EH (cell line): ENCODE data around the gene ABTB2.
"Not testable (repeated sequence)": the region's sequence is repeated elsewhere in the genome, so short reads cannot be mapped to it uniquely, and the experiment has no call there.

ENCODE experiments used
- DNase-seq: peaks from one replicate; pipeline ENCODE4 v3.0.0-alpha.2; 2015; ENCODE audit warnings: low read depth

ABTB2 gene

GRCh38 chr11:34262531-34263081 lies 95.2 kb downstream of the ABTB2 start:
- no peak for DNase-seq

- DNase-seq, result no peak
Observed at GRCh38 chr11:34261820-34262219, 96.0 kb downstream of the ABTB2 start.

GRCh38 chr11:34261095-34261494 lies 96.7 kb downstream of the ABTB2 start:
- no peak for DNase-seq

GRCh38 chr11:34260072-34260575 lies 97.7 kb downstream of the ABTB2 start:
- no peak for DNase-seq

GRCh38 chr11:34259087-34259486 lies 98.7 kb downstream of the ABTB2 start:
- no peak for DNase-seq

GRCh38 chr11:34256626-34257025 lies 101.2 kb downstream of the ABTB2 start:
- no peak for DNase-seq

- DNase-seq, result no peak
Observed at GRCh38 chr11:34256150-34256549, 101.7 kb downstream of the ABTB2 start.

- no peak for DNase-seq
Observed at GRCh38 chr11:34255101-34255500, 102.7 kb downstream of the ABTB2 start.

GRCh38 chr11:34254011-34254410 lies 103.8 kb downstream of the ABTB2 start:
- DNase-seq, result no peak

GRCh38 chr11:34252651-34253050 lies 105.2 kb downstream of the ABTB2 start:
- DNase-seq, result no peak

- no peak for DNase-seq
Observed at GRCh38 chr11:34252015-34252414, 105.8 kb downstream of the ABTB2 start.

GRCh38 chr11:34251589-34251980 lies 106.2 kb downstream of the ABTB2 start:
- peak; percentile 55 for DNase-seq

GRCh38 chr11:34250732-34251588 lies 106.8 kb downstream of the ABTB2 start:
- DNase-seq, result peak; percentile 65

GRCh38 chr11:34250211-34250610 lies 107.6 kb downstream of the ABTB2 start:
- DNase-seq, result no peak

GRCh38 chr11:34249439-34249838 lies 108.4 kb downstream of the ABTB2 start:
- DNase-seq, result no peak

- DNase-seq, result not testable (repeated sequence)
Observed at GRCh38 chr11:34246511-34246910, 111.3 kb downstream of the ABTB2 start.

- no peak for DNase-seq
Observed at GRCh38 chr11:34245041-34245440, 112.8 kb downstream of the ABTB2 start.

- peak; percentile 73 for DNase-seq
Observed at GRCh38 chr11:34243600-34244464, 114.0 kb downstream of the ABTB2 start.

- peak; percentile 12 for DNase-seq
Observed at GRCh38 chr11:34242037-34242625, 115.7 kb downstream of the ABTB2 start.

GRCh38 chr11:34240150-34240494 lies 117.7 kb downstream of the ABTB2 start:
- no peak for DNase-seq

GRCh38 chr11:34239465-34240149 lies 118.2 kb downstream of the ABTB2 start:
- DNase-seq, result no peak

GRCh38 chr11:34238966-34239365 lies 118.8 kb downstream of the ABTB2 start:
- no peak for DNase-seq
